HG03558 (cell line): ENCODE results near the gene KLHL29.
A peak's percentile ranks its signal among the peaks of the same experiment; 100 is the strongest.

Experiments
- ATAC-seq: cut with Tn5 transposase; IDR thresholded peaks from one replicate; pipeline ENCODE4 v1.9.1; 2021; ENCODE audit warnings: moderate number of reproducible peaks; ENCODE audit not compliant: unreplicated experiment; ENCODE audit errors: extremely low read depth

Gene KLHL29

DNA sequence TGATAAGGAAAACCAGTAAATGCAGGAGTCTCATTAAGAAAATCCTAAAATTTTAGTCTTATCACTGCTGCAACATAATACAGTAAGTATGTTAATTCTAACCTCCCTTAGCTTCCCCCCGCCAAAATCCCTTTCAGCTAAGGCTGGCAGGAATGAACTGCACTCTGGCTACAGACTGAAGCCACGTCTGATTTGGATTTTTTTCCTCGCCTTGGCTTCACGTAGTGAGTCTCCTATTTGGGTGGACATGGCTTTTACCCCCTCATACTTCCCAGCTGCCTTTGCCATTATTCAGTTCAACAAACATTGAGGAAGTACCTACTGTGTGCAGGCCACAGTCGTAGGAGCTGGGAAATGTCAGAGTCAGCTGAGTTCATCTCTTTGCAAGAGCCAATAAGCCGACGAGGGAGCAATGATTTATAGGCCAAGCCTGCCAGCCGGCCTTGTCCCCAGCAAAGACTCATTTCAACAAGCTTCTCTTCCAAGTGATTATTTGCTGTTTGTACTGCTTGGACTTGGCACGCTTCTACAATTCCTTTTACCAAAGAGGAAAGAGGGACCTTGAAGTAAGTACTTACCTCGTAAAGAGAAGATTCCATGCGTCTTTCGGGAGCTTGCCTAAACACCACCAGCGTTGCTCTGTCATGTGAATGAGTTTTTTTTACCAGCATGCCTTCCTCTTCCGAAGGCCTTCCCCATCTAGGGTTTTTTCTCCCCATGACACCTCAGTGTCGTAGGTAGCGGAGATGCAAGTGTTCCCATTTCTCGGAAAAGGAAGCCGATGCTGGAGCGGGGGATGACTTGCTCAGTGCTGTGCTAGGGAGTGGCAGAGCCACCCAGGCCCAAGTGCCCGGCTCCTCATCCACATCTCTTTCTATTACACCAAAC lies 138.6 kb downstream of the KLHL29 start:
- ATAC-seq: no peak

DNA sequence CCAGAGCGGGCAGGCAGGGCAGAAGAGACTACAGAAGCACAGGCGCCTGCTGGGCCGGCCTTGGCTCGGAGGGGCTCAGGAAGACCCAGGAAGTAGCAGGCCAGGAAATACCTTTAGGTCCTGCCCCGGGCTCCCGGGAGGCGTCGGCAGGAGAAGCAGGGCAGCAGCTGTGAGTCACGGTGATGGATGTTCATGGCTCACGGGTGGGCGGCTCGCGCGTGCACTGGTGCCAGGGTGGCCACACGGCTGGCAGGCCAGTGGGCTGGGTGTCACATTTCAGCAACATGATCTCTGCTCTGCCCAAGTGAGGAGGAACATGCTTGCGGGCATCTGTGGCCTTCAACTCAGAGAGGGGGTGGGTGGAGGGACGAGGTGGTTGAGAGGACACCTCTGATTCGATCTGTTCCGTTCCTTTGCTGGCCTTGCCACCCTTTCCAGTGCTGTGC lies 139.3 kb downstream of the KLHL29 start:
- ATAC-seq: no peak

- no peak for ATAC-seq
These were observed 140.3 kb downstream of the KLHL29 start for GRCh38 chr2:23525137-23525765.

GRCh38 chr2:23526114-23526513 lies 141.1 kb downstream of the KLHL29 start:
- ATAC-seq: no peak

DNA sequence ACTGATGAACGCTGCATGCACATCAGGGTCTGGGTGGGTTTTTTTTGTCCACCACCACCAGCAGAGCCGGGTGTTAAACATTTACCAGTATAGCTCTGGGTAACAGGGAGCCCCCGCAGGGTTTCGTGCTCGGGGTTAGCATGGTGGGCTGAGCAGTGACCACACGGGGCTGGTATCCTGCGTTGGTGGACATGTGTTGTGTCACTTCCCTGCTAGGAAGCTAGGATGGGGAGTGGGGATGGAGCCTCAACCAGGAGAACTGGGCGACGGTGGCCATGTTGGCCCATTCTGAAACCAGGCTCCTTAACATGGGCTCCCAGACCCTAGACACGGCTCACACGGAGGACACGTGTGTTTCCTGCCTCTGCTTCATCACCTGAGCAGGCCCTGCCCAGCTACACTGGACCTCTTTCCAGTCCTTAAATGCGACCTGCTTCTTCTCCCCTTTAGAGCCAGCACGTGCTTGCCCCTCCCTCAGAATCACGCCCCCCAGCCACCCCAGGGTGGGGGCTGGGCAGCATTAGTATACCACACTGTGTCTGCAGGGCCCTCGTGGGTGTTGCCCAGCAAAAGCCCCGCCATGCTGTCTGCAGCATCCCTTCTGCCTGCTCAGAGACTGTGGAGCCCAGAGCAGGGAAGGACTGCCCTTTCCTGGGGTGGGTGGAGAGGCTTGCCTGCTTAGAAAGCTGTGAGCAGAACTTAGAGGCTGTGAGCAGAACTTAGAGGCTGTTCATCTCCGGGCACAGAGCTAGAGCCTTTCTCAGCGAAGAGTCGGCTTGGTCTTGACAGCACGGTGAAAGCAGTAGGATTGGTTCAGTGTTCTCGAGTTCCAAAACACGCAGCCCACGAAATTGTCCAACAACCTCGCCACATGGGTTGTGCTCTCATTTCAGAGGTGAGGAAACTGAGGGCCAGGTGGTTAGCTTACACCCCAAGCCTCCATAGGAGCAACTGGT lies 142.1 kb downstream of the KLHL29 start:
- ATAC-seq: no peak

DNA sequence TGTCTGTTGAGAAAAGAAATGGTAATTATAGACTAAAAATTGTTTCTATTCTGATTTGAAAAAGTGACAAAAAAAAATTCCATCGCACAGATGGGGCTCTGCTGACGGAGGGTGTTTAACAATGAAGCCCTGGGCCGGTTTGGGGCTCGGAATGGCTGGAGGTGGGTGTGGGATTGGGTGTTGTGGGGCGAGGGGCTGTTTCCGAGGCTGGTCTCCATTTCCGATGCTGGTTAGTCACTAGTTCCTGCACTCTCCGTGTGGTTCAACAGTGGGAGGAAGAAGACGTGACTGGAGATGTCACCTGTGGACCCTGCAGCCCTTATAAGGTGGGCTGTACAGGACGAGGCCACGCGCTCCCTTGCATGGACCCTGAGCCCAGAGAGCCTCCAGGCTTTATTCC lies 143.2 kb downstream of the KLHL29 start:
- ATAC-seq: no peak

GRCh38 chr2:23528690-23529089 lies 143.7 kb downstream of the KLHL29 start:
- no peak for ATAC-seq

- ATAC-seq: no peak
These were observed 144.7 kb downstream of the KLHL29 start for GRCh38 chr2:23529659-23530058.

GRCh38 chr2:23530206-23530908 lies 145.4 kb downstream of the KLHL29 start:
- no peak for ATAC-seq

DNA sequence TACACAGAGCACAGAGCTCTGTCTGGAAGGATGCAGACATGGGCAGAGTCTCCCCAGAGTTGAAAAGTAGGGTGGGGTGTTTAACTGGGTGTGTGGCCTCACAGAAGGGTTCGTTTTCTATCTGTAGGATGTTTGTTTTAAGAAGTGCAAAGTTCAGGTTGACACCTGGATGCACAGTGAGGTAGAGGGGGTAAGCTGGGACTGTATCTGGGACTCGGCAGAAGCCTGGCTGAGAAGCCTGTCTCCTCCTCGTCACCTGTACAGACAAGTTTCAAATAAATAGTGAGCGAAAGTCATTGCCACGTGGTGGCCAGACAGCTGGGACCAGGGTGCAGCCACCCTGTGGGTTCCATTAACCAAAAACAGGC lies 145.9 kb downstream of the KLHL29 start:
- ATAC-seq: no peak

DNA sequence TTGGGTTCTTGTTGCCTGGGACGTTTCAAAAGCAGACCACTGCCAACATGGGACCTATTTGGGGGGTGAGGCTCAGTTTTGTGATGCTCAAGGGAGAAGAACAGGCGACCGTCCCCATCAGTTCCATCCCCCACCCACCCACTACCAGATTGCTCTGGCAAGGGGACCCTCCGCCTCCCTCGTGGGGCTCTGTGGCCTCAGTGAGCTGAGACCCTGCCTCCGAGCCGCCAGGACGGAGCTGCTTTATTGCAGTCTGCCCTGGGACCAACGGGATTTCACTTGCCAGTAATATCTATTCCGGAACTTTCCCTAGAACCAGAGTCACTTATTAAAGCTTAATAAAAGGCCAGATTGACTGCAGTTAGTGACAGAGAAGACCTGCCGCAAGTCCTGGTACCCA lies 146.3 kb downstream of the KLHL29 start:
- ATAC-seq: no peak

- ATAC-seq: no peak
These were observed 146.9 kb downstream of the KLHL29 start for GRCh38 chr2:23531881-23532280.

- ATAC-seq: peak; percentile 60
These were observed 147.7 kb downstream of the KLHL29 start for GRCh38 chr2:23532391-23533337.

DNA sequence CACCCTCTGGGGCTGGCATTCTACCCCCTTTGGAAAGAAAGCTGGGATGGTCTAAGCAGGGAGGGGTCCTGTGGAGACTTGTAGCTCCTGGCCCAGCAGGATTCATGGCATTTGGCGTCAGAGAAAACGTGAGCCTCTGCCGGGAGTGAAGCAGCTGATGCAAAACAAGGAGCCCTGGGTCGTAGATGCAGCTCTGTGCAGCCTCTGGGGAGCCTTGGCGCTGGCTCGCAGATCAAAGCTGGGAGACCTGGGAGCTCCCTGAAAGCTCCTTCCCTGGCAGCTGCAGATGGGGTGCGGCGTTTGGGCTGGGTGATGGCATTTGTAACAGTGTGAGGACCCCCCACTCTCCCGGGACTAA lies 148.3 kb downstream of the KLHL29 start:
- no peak for ATAC-seq

DNA sequence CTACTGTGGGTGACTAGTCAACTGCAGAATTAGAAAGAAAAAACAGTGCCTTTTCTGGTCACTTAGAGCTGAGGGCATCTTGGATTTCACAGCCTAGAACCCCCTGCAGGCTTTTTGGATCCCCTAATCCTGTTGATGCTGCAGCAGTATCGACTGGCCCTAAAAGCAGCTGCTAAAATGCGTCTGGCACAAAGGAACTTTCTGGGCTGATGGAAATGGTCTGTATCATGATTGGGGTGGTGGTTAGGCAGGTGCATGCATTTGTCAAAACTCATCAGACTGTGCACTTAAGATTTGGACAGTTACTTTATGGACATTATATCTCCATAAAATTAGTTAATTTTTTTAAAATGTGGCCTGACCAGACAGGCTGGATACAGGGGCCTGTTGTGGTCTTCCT lies 149.8 kb downstream of the KLHL29 start:
- no peak for ATAC-seq

GRCh38 chr2:23536326-23536725 lies 151.3 kb downstream of the KLHL29 start:
- no peak for ATAC-seq

DNA sequence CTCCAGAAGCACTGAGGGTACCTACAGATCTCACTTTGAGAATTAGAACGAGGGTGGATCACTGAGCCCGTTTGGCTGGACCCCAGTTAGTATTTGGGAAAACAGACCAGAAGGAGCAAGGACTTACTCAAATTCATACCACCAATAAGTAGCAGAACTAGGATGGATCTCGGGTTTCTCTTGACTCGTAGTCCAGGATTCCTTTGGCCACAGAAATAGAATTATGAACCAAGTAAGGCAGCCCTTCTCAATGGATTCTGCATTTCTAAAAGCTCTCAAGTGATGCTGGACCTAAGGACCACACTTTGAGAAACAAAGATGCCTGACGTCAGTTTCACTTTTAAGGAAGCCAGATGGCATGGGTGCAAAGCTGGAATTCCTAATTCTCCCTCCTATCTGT lies 153.0 kb downstream of the KLHL29 start:
- no peak for ATAC-seq

DNA sequence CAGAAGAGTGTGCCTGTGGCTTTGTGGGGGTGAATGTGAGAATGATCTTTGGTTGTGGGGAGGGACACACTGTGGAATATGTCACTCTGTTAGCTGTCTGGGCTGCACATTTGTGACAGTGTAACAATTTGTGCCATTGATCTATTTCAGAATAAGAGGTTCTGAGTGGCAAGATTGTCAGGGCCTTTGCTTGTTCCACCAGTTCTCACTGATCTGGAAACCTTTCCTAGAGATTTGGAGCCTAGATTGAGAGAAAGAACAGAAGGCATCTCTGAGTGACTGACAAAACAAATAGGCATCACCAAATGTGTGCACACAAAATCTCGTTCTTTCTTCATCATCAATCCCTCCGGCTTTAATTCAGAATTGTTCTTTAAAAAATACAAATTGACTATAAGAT lies 153.6 kb downstream of the KLHL29 start:
- ATAC-seq: no peak

- no peak for ATAC-seq
These were observed 155.9 kb downstream of the KLHL29 start for GRCh38 chr2:23540804-23541360.
